Progenitor cell of endocrine pancreas (in vitro differentiated cells): ENCODE measurements around the gene KRTAP22-2. TPM values are rescaled to one million over a fixed set of nuclear protein-coding genes. Genes with fewer than 3 reads are reported as not detected.

Source experiments
- DNase-seq: peaks from one replicate; pipeline ENCODE4 v3.0.0; 2021; ENCODE audit warnings: low spot score; ENCODE audit not compliant: unreplicated experiment
- H3K27ac Mint-ChIP-seq: 2 replicates; pipeline ENCODE4 v1.8.0; 2021; ENCODE audit warnings: mild to moderate bottlenecking, moderate library complexity, mixed read lengths
- H3K27me3 Mint-ChIP-seq: 2 replicates; pipeline ENCODE4 v1.8.0; 2021; ENCODE audit warnings: mixed read lengths
- H3K36me3 Mint-ChIP-seq: 2 replicates; pipeline ENCODE4 v1.8.0; 2022; ENCODE audit warnings: mixed read lengths; ENCODE audit not compliant: insufficient read depth
- H3K4me1 Mint-ChIP-seq: 2 replicates; pipeline ENCODE4 v1.8.0; 2021; ENCODE audit warnings: low read depth, mixed read lengths
- H3K4me3 Mint-ChIP-seq: 2 replicates; pipeline ENCODE4 v1.8.0; 2021; ENCODE audit warnings: low read depth, mild to moderate bottlenecking, moderate library complexity, mixed read lengths
- H3K9me3 Mint-ChIP-seq: 2 replicates; pipeline ENCODE4 v1.8.0; 2021; ENCODE audit warnings: low read depth, mixed read lengths
- total RNA-seq: library from RNA; stranded (reverse); gene quantifications from 2 replicates; pipeline ENCODE4 v1.2.1, GENCODE V29; 2021
- TF ChIP-seq, protein P1 (sequence below): fragments of 200-600 bp; sonication (generic); IDR thresholded peaks from one replicate; pipeline ENCODE4 v1.5.0; 2021; ENCODE audit warnings: antibody characterized with exemption, mild to moderate bottlenecking; ENCODE audit not compliant: unreplicated experiment

The KRTAP22-2 gene
- total RNA-seq, 1 donor from 2014 or later: not detected

DNA sequence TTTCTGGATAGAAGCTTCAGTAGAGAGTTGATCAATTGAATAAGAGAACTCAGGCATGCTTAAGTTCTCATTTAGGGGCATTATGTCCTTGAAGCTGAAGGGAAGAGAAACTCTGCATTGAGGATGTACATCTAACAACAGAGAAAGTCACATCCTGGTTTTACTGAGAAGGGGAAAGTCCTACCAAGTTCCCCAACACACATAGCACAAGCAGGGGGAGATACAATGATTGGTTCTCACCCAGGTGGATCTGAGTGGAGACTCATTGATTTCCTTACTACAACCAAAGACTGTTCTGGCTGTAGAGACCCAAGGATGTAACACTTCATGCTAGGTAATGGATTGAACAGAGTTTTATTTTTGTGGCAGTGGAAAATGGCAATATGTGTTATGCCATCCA lies 25.0 kb upstream of the KRTAP22-2 start:
- no peaks in the 10 kb centered on the region for H3K27me3 Mint-ChIP-seq
- H3K9me3 Mint-ChIP-seq: peaks cover 17% of the 10 kb centered on the region
- H3K27ac Mint-ChIP-seq: no peak overlapping the region
- TF ChIP-seq, protein P1, sequence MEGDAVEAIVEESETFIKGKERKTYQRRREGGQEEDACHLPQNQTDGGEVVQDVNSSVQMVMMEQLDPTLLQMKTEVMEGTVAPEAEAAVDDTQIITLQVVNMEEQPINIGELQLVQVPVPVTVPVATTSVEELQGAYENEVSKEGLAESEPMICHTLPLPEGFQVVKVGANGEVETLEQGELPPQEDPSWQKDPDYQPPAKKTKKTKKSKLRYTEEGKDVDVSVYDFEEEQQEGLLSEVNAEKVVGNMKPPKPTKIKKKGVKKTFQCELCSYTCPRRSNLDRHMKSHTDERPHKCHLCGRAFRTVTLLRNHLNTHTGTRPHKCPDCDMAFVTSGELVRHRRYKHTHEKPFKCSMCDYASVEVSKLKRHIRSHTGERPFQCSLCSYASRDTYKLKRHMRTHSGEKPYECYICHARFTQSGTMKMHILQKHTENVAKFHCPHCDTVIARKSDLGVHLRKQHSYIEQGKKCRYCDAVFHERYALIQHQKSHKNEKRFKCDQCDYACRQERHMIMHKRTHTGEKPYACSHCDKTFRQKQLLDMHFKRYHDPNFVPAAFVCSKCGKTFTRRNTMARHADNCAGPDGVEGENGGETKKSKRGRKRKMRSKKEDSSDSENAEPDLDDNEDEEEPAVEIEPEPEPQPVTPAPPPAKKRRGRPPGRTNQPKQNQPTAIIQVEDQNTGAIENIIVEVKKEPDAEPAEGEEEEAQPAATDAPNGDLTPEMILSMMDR: no peak
- H3K4me3 Mint-ChIP-seq: no peak overlapping the region
- no peaks in the 10 kb centered on the region for H3K36me3 Mint-ChIP-seq
- no peaks in the 10 kb centered on the region for H3K4me1 Mint-ChIP-seq
- no peak for DNase-seq

DNA sequence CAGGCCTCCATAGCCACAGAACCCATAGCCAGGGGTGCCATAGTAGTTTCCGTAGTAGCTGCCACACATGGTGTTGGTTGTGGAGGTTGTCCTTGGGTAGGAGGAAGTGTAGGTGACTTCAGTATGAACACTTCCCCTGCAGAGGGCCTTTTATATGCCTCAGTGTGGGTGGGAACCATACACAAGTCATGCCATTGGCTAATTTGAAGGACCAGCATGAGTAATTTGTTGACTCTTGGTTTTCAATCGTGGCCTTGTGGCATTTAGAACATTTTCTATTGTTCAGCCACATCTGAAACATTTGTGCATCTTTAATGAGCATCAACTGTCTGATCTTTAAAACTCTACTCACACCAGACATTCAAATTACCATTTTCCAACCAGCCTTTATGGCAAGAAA lies 23.6 kb upstream of the KRTAP22-2 start, which contains the start of gene KRTAP6-1:
Gene KRTAP6-1, minus strand, starts transcription at position 95 of the 400 bp plus-strand sequence. Its CDS starts 26 bp downstream, at position 69.
- Mint-ChIP-seq H3K9me3 (peaks cover 18% of the 10 kb centered on the region), H3K27me3 (no peaks in the 10 kb centered on the region), H3K36me3 (no peaks in the 10 kb centered on the region), H3K4me3 (no peak within 1 kb of the TSS), H3K27ac (no peak within 1 kb of the TSS), H3K4me1 (no peaks in the 10 kb centered on the region)
- no peak for DNase-seq
- TF ChIP-seq, protein P1: no peak

DNA sequence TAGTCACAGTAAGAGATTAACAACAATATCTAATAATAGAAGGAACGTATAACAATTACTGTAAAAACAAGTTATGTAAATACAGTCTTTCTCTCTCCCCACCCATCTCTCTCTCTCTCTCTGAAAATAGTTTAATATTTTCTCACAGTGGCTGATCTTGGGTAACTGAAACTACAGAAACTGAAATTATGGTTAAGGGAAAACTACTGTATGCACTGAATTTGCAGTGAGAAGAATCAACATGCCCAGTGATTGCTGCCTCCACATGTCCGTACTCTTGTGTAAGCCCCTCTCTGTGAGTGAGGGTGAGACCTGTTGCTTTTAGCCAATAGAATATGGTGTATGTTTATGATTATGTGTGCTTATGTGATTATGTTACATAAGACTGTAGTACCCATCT lies 21.9 kb upstream of the KRTAP22-2 start:
- H3K4me3 Mint-ChIP-seq: no peak overlapping the region
- no peaks in the 10 kb centered on the region for H3K36me3 Mint-ChIP-seq
- TF ChIP-seq, protein P1: no peak
- H3K4me1 Mint-ChIP-seq: no peaks in the 10 kb centered on the region
- H3K9me3 Mint-ChIP-seq: peaks cover 27% of the 10 kb centered on the region
- no peaks in the 10 kb centered on the region for H3K27me3 Mint-ChIP-seq
- no peak for DNase-seq
- no peak overlapping the region for H3K27ac Mint-ChIP-seq

DNA sequence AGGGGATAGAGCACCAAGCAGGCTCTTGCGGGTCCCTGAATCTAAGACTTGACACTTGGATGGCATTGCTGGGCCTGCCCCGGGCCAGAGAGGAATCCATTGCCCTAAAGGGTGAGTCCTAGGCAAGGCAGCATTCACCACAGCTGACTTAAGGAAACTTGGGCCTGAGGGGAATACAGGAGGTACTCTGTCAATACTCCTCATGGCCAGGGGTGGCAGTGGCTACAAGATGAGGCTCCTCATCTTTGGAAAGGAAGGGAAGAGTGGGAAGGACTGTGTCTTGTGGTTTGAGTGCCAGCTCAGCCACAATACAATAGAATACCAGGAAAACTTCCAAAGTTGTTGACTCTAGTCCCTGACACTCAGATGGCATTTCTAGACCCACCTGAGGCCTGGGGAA lies 15.8 kb upstream of the KRTAP22-2 start:
- Mint-ChIP-seq H3K27me3 (no peaks in the 10 kb centered on the region), H3K27ac (no peak overlapping the region), H3K4me1 (no peaks in the 10 kb centered on the region), H3K4me3 (no peak overlapping the region), H3K9me3 (peaks cover 37% of the 10 kb centered on the region), H3K36me3 (no peaks in the 10 kb centered on the region)
- no peak for DNase-seq
- TF ChIP-seq, protein P1: no peak

DNA sequence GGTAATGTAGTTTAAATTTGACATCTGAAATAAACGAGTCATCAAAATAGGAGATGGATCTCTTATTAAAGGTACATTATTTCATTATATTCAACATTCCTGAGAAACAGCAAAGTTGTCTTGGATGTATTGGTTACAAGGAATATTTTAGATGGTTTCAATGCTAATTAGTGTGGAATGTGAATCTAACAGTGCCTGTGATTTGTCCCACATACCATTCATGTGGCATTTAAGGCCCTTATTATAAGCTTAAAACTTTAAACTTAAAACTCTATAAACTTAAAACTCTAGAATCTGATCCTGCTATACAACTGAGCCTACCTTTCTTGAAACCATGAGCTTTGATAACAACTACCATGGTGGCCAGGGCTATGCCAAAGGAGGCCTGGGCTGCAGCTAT lies 10.6 kb upstream of the KRTAP22-2 start, which contains the start of gene KRTAP22-1:
Gene KRTAP22-1, plus strand, starts transcription at position 301 of the 400 bp plus-strand sequence.
- DNase-seq: no peak
- H3K27me3 Mint-ChIP-seq: no peaks in the 10 kb centered on the region
- no peak within 1 kb of the TSS for H3K27ac Mint-ChIP-seq
- H3K36me3 Mint-ChIP-seq: peaks cover 2% of the 10 kb centered on the region
- no peak within 1 kb of the TSS for H3K4me3 Mint-ChIP-seq
- no peaks in the 10 kb centered on the region for H3K4me1 Mint-ChIP-seq
- TF ChIP-seq, protein P1: no peak
- H3K9me3 Mint-ChIP-seq: peaks cover 22% of the 10 kb centered on the region
